ENCODE results near the gene HCFC2. TPM values are rescaled to one million over a fixed set of nuclear protein-coding genes. Genes with fewer than 3 reads are reported as not detected.
"Not testable (repeated sequence)": the region's sequence is repeated elsewhere in the genome, so short reads cannot be mapped to it uniquely, and the experiment has no call there.

Gene HCFC2
- total and polyA plus RNA-seq, 2 of the 4 experiments (the other 2 are of a cell fraction) = 12.0 to 34.2 TPM

GRCh38 chr12:104039769-104040168 lies 24.6 kb upstream of the HCFC2 start:
- H4K20me1 ChIP-seq (ENCODE audit: insufficient read depth, low read length); H4K91ac ChIP-seq (ENCODE audit: insufficient read depth, low read depth, low read length); H3K4ac ChIP-seq (ENCODE audit: low read depth, low read length); ATAC-seq (ENCODE audit: low read depth); H3K36me3 ChIP-seq (ENCODE audit: control insufficient read depth, insufficient read depth, low read length); DNase-seq; H3K9me1 ChIP-seq (ENCODE audit: insufficient read depth, low read length); H3K4me3 ChIP-seq (ENCODE audit: insufficient read depth, low read depth, low read length); H3K27ac ChIP-seq (ENCODE audit: insufficient read depth, low read length); intact Hi-C loops (cut with micrococcal nuclease); H2BK120ac ChIP-seq (ENCODE audit: low read depth, low read length); H3K4me1 ChIP-seq (ENCODE audit: control insufficient read depth, insufficient read depth, low read length); BruUV-seq (replicated peaks); H3K23ac ChIP-seq (ENCODE audit: low read depth, low read length); H3K18ac ChIP-seq (ENCODE audit: low read depth, low read length); H2AK9ac ChIP-seq (replicated peaks; ENCODE audit: low read depth, low read length, poor library complexity); H4K8ac ChIP-seq (ENCODE audit: low read depth in 2 of 2, low read length in 2 of 2); in situ Hi-C loops (cut with MboI; ENCODE audit: low sequenced_read_pairs); H3K9me3 ChIP-seq (ENCODE audit: control insufficient read depth, insufficient read depth, low read length); H3K4me2 ChIP-seq (ENCODE audit: low read depth, low read length); H3K9ac ChIP-seq (ENCODE audit: low read depth, low read length); H3K27me3 ChIP-seq (ENCODE audit: control insufficient read depth, insufficient read depth, low read length); H3K14ac ChIP-seq (replicated peaks; ENCODE audit: low read depth, low read length); CTCF ChIA-PET; H4K5ac ChIP-seq (ENCODE audit: low read depth, low read length); H3K56ac ChIP-seq (ENCODE audit: extremely low read depth, insufficient read depth, low read length); H2BK20ac ChIP-seq (ENCODE audit: low read depth, low read length); H2AK5ac ChIP-seq (ENCODE audit: low read depth, low read length); dilution Hi-C loops (cut with HindIII; ENCODE audit: low sequenced_read_pairs, unreplicated experiment); H2BK15ac ChIP-seq (ENCODE audit: low read depth, low read length); POLR2A ChIA-PET (ENCODE audit: unreplicated experiment); H2BK5ac ChIP-seq (ENCODE audit: low read depth, low read length, poor library complexity, severe bottlenecking); H2AFZ ChIP-seq (replicated peaks; ENCODE audit: low read length, poor library complexity): not testable (repeated sequence)
- H3K79me1 ChIP-seq (ENCODE audit: low read depth in 1 of 2, low read length in 2 of 2) = peaks cover 0 to 11% of the 10 kb centered on the region in 2 experiments; a peak in 1 of 4 replicates
- no CpG with 5 or more reads among the region's 1 CpG for WGBS, 2 experiments (ENCODE audit: extremely low coverage in 2 of 2, insufficient read length in 1 of 2)

Measured in IMR-90 (cell line).